Ramos (cell line): ENCODE data around the gene TBX20.
"Not testable (repeated sequence)": the region's sequence is repeated elsewhere in the genome, so short reads cannot be mapped to it uniquely, and the experiment has no call there.

ENCODE experiments used
- in situ Hi-C: fragments of 300-500 bp; cut with MboI; formaldehyde crosslinking; loops from one replicate; pipeline ENCODE4 v1.14.3; 2022; ENCODE audit warnings: low sequenced_read_pairs; ENCODE audit not compliant: unreplicated experiment

Gene TBX20

GRCh38 chr7:35256256-35257175 lies 2.6 kb upstream of the TBX20 start:
- in situ Hi-C loops, result no loop called here

- in situ Hi-C loops, result no loop called here
Observed at GRCh38 chr7:35255443-35256255, 1.7 kb upstream of the TBX20 start.

DNA sequence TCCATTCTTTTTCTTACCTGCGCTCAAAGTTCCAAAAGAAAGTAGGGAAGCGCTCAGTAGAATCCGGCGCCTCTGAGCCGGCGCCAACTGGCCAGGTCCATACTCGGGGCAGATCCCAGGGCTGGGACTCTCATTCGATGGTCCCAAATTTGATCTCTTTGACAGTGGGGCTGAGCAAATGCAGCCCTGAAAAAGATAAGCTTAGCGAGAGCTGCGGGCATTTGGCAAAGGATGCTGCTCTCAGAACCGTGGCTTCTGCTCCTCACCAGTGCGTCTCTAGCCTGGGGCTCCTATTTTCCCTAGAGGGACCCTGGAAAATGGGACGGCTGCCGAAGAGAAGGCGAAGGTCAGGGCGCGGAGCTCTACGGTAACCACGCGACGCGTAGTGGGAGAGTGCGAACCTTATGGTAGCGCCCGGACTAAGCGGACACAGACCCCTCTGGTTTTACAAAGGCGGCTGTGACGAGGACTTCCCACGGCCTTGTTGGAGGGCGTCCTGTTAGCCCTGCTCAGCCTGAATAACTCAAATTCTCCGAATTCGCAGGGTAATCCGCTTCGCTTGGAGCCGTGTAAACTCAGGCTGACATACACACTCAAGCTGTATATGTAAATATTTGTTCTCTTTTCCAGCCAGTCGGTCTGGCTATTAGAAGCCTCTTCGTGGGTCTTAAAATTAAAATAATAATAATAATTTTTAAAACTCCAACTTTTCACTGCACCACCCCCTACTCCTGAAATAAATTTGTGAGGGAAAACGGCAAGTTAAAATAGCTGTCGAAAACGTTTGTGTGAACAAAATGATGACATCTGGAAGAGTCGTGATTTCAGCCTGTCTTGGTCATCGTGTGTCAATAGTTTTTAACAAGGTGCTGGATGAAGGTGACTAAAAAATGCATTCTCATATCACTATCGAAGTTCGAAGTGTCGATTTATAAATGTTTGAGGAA lies 869 bp upstream of the TBX20 start:
- in situ Hi-C loops, result no loop called here

DNA sequence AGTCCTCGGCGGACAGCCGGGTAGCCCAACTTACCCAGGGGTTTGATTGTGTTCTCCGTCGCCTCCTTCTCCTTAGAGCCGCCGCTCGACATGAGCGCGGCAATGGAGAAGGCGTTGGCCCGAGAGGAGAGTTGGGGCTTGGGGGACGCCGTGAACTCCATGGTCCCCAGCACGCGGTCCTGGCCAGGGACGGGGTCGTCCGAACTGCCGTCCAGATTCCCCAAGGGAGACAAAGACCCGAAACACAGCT lies 515 bp downstream of the TBX20 start:
- in situ Hi-C loops, result no loop called here

- in situ Hi-C loops, result no loop called here
Observed at GRCh38 chr7:35252612-35253459, 1.1 kb downstream of the TBX20 start.

DNA sequence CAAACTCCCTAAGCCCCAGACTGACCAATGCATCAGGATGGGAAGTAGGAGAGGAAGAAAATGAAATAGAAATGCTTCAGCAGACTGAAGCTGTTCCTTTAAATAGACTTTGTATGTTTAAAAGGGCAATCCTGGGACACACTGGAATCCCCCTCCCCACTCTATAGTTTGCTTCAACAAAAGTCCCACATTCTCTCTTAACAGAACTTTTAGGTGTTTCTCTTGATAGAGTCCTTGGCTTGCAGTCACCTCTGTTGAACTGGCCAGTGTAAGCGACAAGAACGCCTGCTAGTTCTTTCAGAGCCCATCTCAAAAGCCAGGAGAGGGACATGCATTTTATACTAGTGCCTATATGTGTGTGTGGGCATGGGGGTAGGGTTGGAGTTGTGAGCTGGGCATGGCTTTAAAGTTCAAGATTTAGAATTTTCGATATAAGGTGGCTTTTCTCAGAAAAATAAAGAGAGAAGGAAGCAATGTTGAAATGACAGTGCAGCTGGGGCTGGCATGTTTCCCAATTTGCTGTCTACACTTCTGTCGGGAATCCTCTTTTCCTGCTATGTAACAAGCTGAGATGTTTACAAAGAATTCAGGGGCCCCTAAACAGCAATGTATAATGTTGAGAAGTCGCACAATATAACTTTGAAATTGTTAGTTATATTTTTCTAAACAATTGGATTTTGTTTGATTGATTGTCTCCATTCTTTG lies 2.1 kb downstream of the TBX20 start:
- in situ Hi-C loops, result no loop called here

- in situ Hi-C loops, result no loop called here
Observed at GRCh38 chr7:35250941-35251340, 3.0 kb downstream of the TBX20 start.

- in situ Hi-C loops, result no loop called here
Observed at GRCh38 chr7:35250452-35250851, 3.4 kb downstream of the TBX20 start.

DNA sequence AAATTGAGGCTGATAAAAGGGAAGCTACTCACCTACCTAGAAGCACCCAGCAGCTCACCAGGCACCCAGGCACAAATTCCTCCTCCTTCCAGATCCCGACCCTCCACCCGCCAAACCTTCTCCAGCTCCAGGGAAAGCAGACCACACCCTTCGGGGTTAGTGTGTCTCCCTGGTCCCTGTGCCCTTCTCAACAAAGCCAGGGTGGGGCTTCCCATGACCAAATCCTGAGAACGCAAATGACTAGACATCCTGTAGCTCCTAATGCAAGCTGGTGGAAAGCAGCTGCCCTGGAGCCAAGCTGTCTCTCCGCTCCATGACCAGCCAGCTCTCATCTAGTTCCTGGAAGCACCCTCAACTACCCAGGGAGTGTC lies 4.4 kb downstream of the TBX20 start:
- in situ Hi-C loops, result no loop called here

DNA sequence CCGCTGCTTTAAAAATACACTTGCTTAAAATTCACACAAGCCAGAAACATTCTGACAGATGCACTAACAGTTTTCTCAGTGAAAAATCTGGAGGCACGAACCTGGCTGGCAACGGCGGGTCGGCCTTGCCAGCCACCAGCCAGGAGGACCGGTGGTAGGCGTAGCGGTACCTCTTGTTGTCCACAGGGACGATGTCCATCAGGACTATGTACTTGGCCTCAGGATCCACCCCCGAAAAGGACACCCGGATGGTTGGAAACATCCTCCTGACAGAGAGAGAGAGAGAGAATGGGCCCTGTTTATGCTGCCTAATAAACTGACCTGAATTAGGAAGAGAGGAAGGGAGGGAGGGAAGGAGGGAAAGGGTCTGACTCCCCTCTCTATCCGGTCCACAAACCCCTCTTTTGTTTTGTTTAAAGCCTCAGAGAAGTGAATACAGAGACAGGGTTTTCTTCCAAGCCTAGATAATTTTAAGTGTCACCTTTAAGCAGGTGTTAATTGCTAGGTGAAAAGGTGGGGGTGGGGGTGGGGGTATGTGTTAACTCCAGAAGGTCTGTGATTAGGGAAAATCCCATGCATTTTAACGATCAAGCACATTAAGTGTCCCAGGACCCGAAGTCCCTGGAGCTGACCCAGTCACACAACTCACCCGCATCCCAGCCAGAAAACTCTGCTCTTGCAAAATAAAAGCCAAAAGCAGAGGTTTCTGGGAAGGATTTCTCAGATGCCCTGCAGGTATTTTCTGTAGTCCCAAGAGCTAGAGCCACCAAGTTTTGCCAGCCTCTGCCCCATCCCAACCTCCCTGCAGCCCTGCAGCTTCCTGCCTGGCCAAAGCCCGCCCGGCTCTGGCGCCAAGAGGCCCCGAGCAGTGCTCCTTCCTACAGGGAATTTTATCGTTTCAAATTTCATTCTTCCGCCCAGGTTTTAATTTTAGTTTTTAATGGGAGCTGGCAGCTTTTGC lies 5.0 kb downstream of the TBX20 start:
- in situ Hi-C loops, result no loop called here

- in situ Hi-C loops, result no loop called here
Observed at GRCh38 chr7:35246819-35247218, 7.1 kb downstream of the TBX20 start.

- in situ Hi-C loops, result no loop called here
Observed at GRCh38 chr7:35241884-35242283, 12.0 kb downstream of the TBX20 start.

- in situ Hi-C loops, result no loop called here
Observed at GRCh38 chr7:35241436-35241835, 12.5 kb downstream of the TBX20 start.

DNA sequence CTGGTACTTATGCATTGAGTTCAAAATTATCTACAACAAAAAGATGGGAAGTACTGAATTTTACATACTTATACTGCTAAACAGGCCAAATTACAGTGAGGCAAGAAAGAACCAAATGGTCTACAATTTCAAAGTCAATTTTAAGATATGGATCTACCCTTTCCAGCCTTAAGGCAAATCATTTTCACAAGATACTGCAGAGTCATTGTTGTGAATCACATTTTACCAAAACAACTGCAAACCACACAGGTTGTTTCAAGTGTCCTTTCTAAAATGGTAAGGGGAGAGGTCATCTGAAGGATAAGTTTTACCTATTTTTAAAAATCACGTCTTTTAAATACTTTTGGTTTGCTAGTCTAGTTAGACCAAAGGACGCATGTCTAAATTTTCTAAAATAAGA lies 12.9 kb downstream of the TBX20 start:
- in situ Hi-C loops, result not testable (repeated sequence)

GRCh38 chr7:35238456-35238855 lies 15.4 kb downstream of the TBX20 start:
- in situ Hi-C loops, result not testable (repeated sequence)

DNA sequence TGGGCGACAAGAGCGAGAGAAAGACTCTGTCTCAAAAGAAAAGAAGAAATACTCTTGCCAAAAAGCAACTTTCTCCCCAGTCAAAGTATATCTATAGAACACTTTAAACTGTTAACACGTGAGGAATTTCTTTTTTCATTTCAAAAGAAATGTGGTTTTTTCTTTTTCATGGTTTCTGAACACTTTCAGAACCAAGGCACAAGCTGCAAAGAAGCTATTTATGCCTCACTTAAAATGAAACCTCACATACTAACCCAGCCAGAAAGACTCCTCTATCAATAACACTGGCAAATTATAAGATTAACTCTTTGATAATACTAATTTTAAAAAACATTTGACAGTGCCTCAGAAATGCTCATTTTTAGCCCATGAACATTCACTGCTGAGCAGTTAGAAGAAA lies 20.9 kb downstream of the TBX20 start:
- in situ Hi-C loops, result no loop called here

- in situ Hi-C loops, result not testable (repeated sequence)
Observed at GRCh38 chr7:35231221-35231620, 22.7 kb downstream of the TBX20 start.
